ENCODE results near the gene ZFAND6.
"Not testable (repeated sequence)": the region's sequence is repeated elsewhere in the genome, so short reads cannot be mapped to it uniquely, and the experiment has no call there.

ZFAND6 gene

GRCh38 chr15:80153900-80154299 lies 94.4 kb downstream of the ZFAND6 start:
- H3K9me3 Mint-ChIP-seq = no peaks in the 10 kb centered on the region
- peaks cover 4% of the 10 kb centered on the region for H3K36me3 Mint-ChIP-seq
- peaks cover 17% of the 10 kb centered on the region for H3K27me3 Mint-ChIP-seq
- peak overlapping the region; percentile 89 for H3K4me3 Mint-ChIP-seq
- H3K27ac Mint-ChIP-seq = no peak overlapping the region
- H3K4me1 Mint-ChIP-seq = peaks cover 32% of the 10 kb centered on the region
- DNase-seq = no peak
- CTCF ChIA-PET = no interaction called here

- peaks cover 6% of the 10 kb centered on the region for H3K36me3 Mint-ChIP-seq
- CTCF ChIA-PET = no interaction called here
- H3K4me1 Mint-ChIP-seq = peaks cover 33% of the 10 kb centered on the region
- peaks cover 17% of the 10 kb centered on the region for H3K27me3 Mint-ChIP-seq
- DNase-seq = no peak
- H3K9me3 Mint-ChIP-seq = no peaks in the 10 kb centered on the region
- no peak overlapping the region for H3K27ac Mint-ChIP-seq
- H3K4me3 Mint-ChIP-seq = peak overlapping the region; percentile 89
Measured at GRCh38 chr15:80154336-80154735, 94.9 kb downstream of the ZFAND6 start.

GRCh38 chr15:80155001-80155377 lies 95.5 kb downstream of the ZFAND6 start:
- CTCF ChIA-PET = no interaction called here
- peaks cover 12% of the 10 kb centered on the region for H3K36me3 Mint-ChIP-seq
- H3K4me3 Mint-ChIP-seq = peak overlapping the region; percentile 89
- peaks cover 13% of the 10 kb centered on the region for H3K27me3 Mint-ChIP-seq
- no peak for DNase-seq
- no peaks in the 10 kb centered on the region for H3K9me3 Mint-ChIP-seq
- no peak overlapping the region for H3K27ac Mint-ChIP-seq
- H3K4me1 Mint-ChIP-seq = peaks cover 40% of the 10 kb centered on the region

GRCh38 chr15:80155378-80156175 lies 96.1 kb downstream of the ZFAND6 start:
- peaks cover 46% of the 10 kb centered on the region for H3K4me1 Mint-ChIP-seq
- H3K27ac Mint-ChIP-seq, CTCF ChIA-PET, DNase-seq, H3K9me3 Mint-ChIP-seq, H3K4me3 Mint-ChIP-seq: not testable (repeated sequence)
- peaks cover 13% of the 10 kb centered on the region for H3K27me3 Mint-ChIP-seq
- H3K36me3 Mint-ChIP-seq = peaks cover 14% of the 10 kb centered on the region

GRCh38 chr15:80156176-80156720 lies 96.8 kb downstream of the ZFAND6 start:
- Mint-ChIP-seq H3K36me3 (peaks cover 15% of the 10 kb centered on the region), H3K9me3 (no peaks in the 10 kb centered on the region), H3K27ac (no peak overlapping the region), H3K27me3 (peaks cover 8% of the 10 kb centered on the region), H3K4me1 (peaks cover 52% of the 10 kb centered on the region), H3K4me3 (no peak overlapping the region)
- CTCF ChIA-PET = no interaction called here
- no peak for DNase-seq

- H3K36me3 Mint-ChIP-seq = peaks cover 22% of the 10 kb centered on the region
- peaks cover under 1% of the 10 kb centered on the region for H3K27me3 Mint-ChIP-seq
- CTCF ChIA-PET = no interaction called here
- H3K4me1 Mint-ChIP-seq = peaks cover 52% of the 10 kb centered on the region
- no peak for DNase-seq
- no peaks in the 10 kb centered on the region for H3K9me3 Mint-ChIP-seq
- no peak overlapping the region for H3K4me3 Mint-ChIP-seq
- H3K27ac Mint-ChIP-seq = no peak overlapping the region
Measured at GRCh38 chr15:80157215-80157614, 97.7 kb downstream of the ZFAND6 start.

GRCh38 chr15:80159301-80159700 lies 99.8 kb downstream of the ZFAND6 start:
- H3K27me3 Mint-ChIP-seq = no peaks in the 10 kb centered on the region
- H3K27ac Mint-ChIP-seq = peak overlapping the region; percentile 68
- H3K36me3 Mint-ChIP-seq = peaks cover 36% of the 10 kb centered on the region
- no peak overlapping the region for H3K4me3 Mint-ChIP-seq
- no peaks in the 10 kb centered on the region for H3K9me3 Mint-ChIP-seq
- DNase-seq = no peak
- CTCF ChIA-PET = interaction anchor here (0.7 kb wide), 1 partner anchor 210 kb away, joined by 3 read pairs; no protein-coding TSS in a partner anchor
- H3K4me1 Mint-ChIP-seq = peaks cover 38% of the 10 kb centered on the region

GRCh38 chr15:80159811-80160569 lies 100.5 kb downstream of the ZFAND6 start:
- peak overlapping the region; percentile 68 for H3K27ac Mint-ChIP-seq
- H3K4me3 Mint-ChIP-seq = no peak overlapping the region
- no peaks in the 10 kb centered on the region for H3K27me3 Mint-ChIP-seq
- peaks cover 31% of the 10 kb centered on the region for H3K4me1 Mint-ChIP-seq
- H3K36me3 Mint-ChIP-seq = peaks cover 40% of the 10 kb centered on the region
- CTCF ChIA-PET = interaction anchor here (0.6 to 2.1 kb wide), 4 partner anchors 8 to 68 kb away, joined by 3 to 10 read pairs (median 3); no protein-coding TSS in a partner anchor
- DNase-seq = no peak
- H3K9me3 Mint-ChIP-seq = no peaks in the 10 kb centered on the region

GRCh38 chr15:80160570-80161156 lies 101.2 kb downstream of the ZFAND6 start:
- Mint-ChIP-seq H3K4me1 (peaks cover 26% of the 10 kb centered on the region), H3K27ac (peak overlapping the region; percentile 86), H3K36me3 (peaks cover 40% of the 10 kb centered on the region), H3K9me3 (no peaks in the 10 kb centered on the region), H3K27me3 (no peaks in the 10 kb centered on the region), H3K4me3 (no peak overlapping the region)
- CTCF ChIA-PET = interaction anchor here (0.6 to 2.1 kb wide), 5 partner anchors 9 to 69 kb away, joined by 3 to 10 read pairs (median 3); no protein-coding TSS in a partner anchor
- peak; percentile 68 for DNase-seq

- H3K36me3 Mint-ChIP-seq = peaks cover 40% of the 10 kb centered on the region
- peak overlapping the region; percentile 86 for H3K27ac Mint-ChIP-seq
- no peaks in the 10 kb centered on the region for H3K9me3 Mint-ChIP-seq
- CTCF ChIA-PET = interaction anchor here (0.8 to 2.1 kb wide), 2 partner anchors 11 to 26 kb away, joined by 3 to 10 read pairs; no protein-coding TSS in a partner anchor
- H3K27me3 Mint-ChIP-seq = no peaks in the 10 kb centered on the region
- DNase-seq = no peak
- no peak overlapping the region for H3K4me3 Mint-ChIP-seq
- H3K4me1 Mint-ChIP-seq = peaks cover 26% of the 10 kb centered on the region
Measured at GRCh38 chr15:80161468-80162016, 102.1 kb downstream of the ZFAND6 start.

GRCh38 chr15:80162059-80162554 lies 102.6 kb downstream of the ZFAND6 start:
- Mint-ChIP-seq H3K36me3 (peaks cover 40% of the 10 kb centered on the region), H3K4me1 (peaks cover 26% of the 10 kb centered on the region), H3K27me3 (no peaks in the 10 kb centered on the region), H3K9me3 (no peaks in the 10 kb centered on the region), H3K4me3 (no peak overlapping the region), H3K27ac (no peak overlapping the region)
- CTCF ChIA-PET = interaction anchor here (2.1 kb wide), 1 partner anchor 11 kb away, joined by 10 read pairs; no protein-coding TSS in a partner anchor
- DNase-seq = no peak

GRCh38 chr15:80163217-80163616 lies 103.7 kb downstream of the ZFAND6 start:
- H3K27ac Mint-ChIP-seq = no peak overlapping the region
- DNase-seq = no peak
- H3K9me3 Mint-ChIP-seq = no peaks in the 10 kb centered on the region
- peaks cover 40% of the 10 kb centered on the region for H3K36me3 Mint-ChIP-seq
- CTCF ChIA-PET = no interaction called here
- peaks cover 26% of the 10 kb centered on the region for H3K4me1 Mint-ChIP-seq
- no peak overlapping the region for H3K4me3 Mint-ChIP-seq
- H3K27me3 Mint-ChIP-seq = no peaks in the 10 kb centered on the region

GRCh38 chr15:80163897-80164296 lies 104.4 kb downstream of the ZFAND6 start:
- no peaks in the 10 kb centered on the region for H3K9me3 Mint-ChIP-seq
- H3K4me1 Mint-ChIP-seq = peaks cover 26% of the 10 kb centered on the region
- DNase-seq = no peak
- peaks cover 36% of the 10 kb centered on the region for H3K36me3 Mint-ChIP-seq
- no peak overlapping the region for H3K4me3 Mint-ChIP-seq
- no peaks in the 10 kb centered on the region for H3K27me3 Mint-ChIP-seq
- CTCF ChIA-PET = interaction anchor here (0.7 kb wide), 1 partner anchor 9 kb away, joined by 3 read pairs; no protein-coding TSS in a partner anchor
- no peak overlapping the region for H3K27ac Mint-ChIP-seq

- Mint-ChIP-seq H3K4me3 (no peak overlapping the region), H3K27ac (no peak overlapping the region), H3K4me1 (no peaks in the 10 kb centered on the region), H3K36me3 (peaks cover 14% of the 10 kb centered on the region), H3K27me3 (no peaks in the 10 kb centered on the region), H3K9me3 (no peaks in the 10 kb centered on the region)
- CTCF ChIA-PET = no interaction called here
- no peak for DNase-seq
Measured at GRCh38 chr15:80167936-80168335, 108.5 kb downstream of the ZFAND6 start.

Measured in activated naive CD4-positive, alpha-beta T cell treated with anti-CD3 and anti-CD28 coated beads, Interleukin-2, amount 10 ng/mL, durations not matched to agents 7 days and 5 days (primary cell).